Measurements from ENCODE around the gene ANK3.

The ANK3 gene

DNA sequence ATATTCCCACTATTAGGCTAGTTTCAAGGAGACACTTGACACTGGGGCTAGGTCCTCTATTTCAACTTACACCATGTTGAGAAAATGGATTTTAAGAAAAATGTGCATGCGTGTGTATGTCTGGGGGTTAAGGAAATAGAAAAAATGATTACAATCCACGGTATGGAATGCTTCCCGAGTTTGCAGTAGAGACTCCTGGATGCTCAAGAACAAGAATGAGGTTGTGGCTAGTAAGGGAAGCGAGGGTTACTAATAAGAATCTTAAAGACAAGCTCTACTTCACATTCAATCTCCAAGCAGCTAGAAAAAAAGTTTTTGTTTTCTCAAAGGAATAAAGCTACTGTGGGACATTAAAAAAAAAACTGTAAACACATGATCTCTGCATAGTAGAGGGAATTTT, 54.7 kb downstream of the ANK3 start:
- DNase-seq (ENCODE audit: low read depth): no peak
- H3K4me3 ChIP-seq (ENCODE audit: low read depth, low read length): no peak overlapping the region
- in situ Hi-C loops (cut with HindIII; ENCODE audit: low sequenced_read_pairs): no loop called here
- TF ChIP-seq, protein P1, sequence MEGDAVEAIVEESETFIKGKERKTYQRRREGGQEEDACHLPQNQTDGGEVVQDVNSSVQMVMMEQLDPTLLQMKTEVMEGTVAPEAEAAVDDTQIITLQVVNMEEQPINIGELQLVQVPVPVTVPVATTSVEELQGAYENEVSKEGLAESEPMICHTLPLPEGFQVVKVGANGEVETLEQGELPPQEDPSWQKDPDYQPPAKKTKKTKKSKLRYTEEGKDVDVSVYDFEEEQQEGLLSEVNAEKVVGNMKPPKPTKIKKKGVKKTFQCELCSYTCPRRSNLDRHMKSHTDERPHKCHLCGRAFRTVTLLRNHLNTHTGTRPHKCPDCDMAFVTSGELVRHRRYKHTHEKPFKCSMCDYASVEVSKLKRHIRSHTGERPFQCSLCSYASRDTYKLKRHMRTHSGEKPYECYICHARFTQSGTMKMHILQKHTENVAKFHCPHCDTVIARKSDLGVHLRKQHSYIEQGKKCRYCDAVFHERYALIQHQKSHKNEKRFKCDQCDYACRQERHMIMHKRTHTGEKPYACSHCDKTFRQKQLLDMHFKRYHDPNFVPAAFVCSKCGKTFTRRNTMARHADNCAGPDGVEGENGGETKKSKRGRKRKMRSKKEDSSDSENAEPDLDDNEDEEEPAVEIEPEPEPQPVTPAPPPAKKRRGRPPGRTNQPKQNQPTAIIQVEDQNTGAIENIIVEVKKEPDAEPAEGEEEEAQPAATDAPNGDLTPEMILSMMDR (IDR thresholded peaks at IDR 0.05; ENCODE audit: low read depth, low read length, missing control alignments): no peak

DNA sequence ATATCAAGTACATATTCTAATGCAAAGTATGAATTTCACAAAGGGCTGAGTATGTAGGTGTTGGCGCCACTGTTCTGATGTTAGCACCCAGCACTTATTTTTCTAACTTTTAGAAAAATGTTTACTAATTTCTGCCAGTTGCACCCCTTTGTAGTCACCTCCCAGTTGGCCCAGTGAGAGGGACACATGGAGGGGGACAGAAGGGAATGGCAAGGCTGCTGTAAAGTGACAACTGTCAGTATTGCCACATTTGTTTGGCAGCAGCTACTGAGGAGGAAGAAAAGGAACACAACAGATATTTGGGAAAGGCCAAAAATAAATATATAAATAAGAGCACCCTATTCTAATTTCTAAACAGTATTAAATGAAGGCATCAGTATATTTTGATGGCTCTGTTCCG, 57.3 kb downstream of the ANK3 start:
- no peak for DNase-seq (ENCODE audit: low read depth)
- no peak overlapping the region for H3K4me3 ChIP-seq (ENCODE audit: low read depth, low read length)
- TF ChIP-seq, protein P1 (IDR thresholded peaks at IDR 0.05; ENCODE audit: low read depth, low read length, missing control alignments): no peak
- in situ Hi-C loops (cut with HindIII; ENCODE audit: low sequenced_read_pairs): no loop called here

DNA sequence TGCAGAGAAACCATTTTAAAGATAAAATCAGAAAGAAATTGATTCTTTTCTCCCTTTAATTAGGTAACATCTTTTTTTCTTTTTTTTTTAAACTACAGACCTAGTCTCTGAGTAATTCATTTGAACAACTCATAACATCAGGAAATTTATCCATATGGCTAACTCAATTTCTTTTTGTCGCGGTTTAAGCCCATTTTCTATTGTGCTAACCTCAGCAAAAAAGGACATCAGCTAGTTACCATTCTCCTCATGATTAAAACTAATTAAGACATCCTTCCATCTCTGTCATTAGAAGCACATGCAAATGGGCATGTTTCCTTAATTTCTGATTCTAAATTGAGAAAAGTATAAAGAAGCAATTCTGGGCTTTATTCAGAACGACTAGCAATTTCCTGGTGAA, 57.8 kb downstream of the ANK3 start:
- in situ Hi-C loops (cut with HindIII; ENCODE audit: low sequenced_read_pairs): no loop called here
- no peak overlapping the region for H3K4me3 ChIP-seq (ENCODE audit: low read depth, low read length)
- DNase-seq (ENCODE audit: low read depth): no peak
- TF ChIP-seq, protein P1 (IDR thresholded peaks at IDR 0.05; ENCODE audit: low read depth, low read length, missing control alignments): no peak

DNA sequence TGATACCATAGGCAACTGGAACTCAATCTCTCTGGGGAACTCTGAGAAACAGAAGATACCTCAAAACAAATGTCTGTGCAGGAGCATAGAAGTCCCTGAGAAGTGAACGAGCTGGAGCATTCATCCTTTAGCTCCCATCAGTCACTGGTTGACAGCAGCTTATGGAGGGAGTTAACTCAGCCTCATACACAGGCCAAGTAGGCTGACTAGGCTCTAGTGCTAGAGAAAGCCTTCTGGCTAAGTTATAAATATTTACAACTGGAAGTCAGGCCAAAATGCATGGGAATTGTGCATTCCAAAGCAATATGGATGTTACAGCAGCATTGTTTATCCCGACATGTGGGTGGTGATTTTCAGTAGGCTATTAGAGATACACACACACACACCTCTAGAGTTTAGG, 66.5 kb downstream of the ANK3 start:
- no peak overlapping the region for H3K4me3 ChIP-seq (ENCODE audit: low read depth, low read length)
- in situ Hi-C loops (cut with HindIII; ENCODE audit: low sequenced_read_pairs): loop anchor here (5.0 kb wide), 1 partner anchor 51 kb away; no protein-coding TSS in a partner anchor
- TF ChIP-seq, protein P1 (IDR thresholded peaks at IDR 0.05; ENCODE audit: low read depth, low read length, missing control alignments): no peak
- no peak for DNase-seq (ENCODE audit: low read depth)

DNA sequence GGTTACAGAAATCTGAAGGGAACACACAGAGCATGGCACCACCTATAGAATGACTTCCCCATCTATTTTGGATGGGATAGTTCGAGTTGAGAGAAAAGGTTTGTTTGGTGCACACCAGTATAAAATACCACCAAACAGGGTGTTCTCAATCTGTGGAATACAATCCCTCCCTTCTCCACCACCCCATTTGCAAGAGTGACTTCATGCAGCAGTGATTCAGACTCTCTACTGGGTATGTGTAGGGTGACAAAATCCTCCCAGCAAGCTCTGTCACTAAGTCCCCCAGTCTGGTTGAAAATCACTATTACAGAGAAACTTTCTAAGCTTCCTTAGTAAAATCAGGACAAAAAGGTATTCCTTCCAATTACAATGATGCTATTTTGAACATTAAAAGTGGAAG, 69.0 kb downstream of the ANK3 start:
- no peak for DNase-seq (ENCODE audit: low read depth)
- TF ChIP-seq, protein P1 (IDR thresholded peaks at IDR 0.05; ENCODE audit: low read depth, low read length, missing control alignments): no peak
- H3K4me3 ChIP-seq (ENCODE audit: low read depth, low read length): no peak overlapping the region
- in situ Hi-C loops (cut with HindIII; ENCODE audit: low sequenced_read_pairs): loop anchor here (5.0 kb wide), 1 partner anchor 48 kb away; no protein-coding TSS in a partner anchor

DNA sequence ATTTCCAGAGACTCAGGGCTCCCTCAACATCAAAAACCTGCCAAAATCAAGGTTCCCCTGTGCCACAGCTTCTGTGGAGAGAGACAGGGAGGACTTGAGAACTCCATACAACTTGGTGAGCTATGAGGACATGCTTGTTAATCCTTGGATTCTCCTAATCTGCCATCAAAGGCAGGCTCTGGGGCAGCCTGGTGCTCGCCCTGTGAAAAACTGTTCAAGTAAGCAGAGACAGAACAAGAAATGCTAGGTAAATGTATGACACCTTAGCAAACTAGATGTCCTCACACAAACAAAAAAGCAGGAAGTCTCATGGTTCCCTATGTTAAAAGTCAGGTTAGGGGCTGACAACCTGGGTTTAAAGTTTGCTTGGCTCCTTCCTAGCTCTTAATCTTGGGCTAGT, 73.6 kb downstream of the ANK3 start:
- no peak for DNase-seq (ENCODE audit: low read depth)
- TF ChIP-seq, protein P1 (IDR thresholded peaks at IDR 0.05; ENCODE audit: low read depth, low read length, missing control alignments): no peak
- in situ Hi-C loops (cut with HindIII; ENCODE audit: low sequenced_read_pairs): no loop called here

DNA sequence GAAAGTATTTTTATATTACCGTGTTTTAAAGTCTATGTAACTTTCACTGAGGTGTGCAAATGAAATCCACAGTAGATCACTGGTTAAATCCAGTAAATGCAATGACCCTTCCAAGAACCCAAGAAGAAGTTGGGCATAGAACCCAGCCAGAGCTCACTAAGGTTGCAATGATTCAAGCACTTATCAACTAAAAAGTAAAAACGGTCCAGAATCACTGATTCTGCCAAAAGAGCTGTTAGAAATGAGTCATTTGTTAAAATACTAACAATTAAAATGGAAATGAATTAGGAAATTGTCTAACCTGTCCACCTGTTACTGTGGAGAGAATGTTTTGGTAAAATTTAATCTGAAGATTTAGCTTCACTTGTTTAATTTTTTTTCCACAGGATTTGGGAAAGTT, 74.4 kb downstream of the ANK3 start:
- TF ChIP-seq, protein P1 (IDR thresholded peaks at IDR 0.05; ENCODE audit: low read depth, low read length, missing control alignments): no peak
- no peak overlapping the region for H3K4me3 ChIP-seq (ENCODE audit: low read depth, low read length)
- in situ Hi-C loops (cut with HindIII; ENCODE audit: low sequenced_read_pairs): no loop called here
- DNase-seq (ENCODE audit: low read depth): no peak

More for the DNA sequence above, 73.6 kb downstream of the ANK3 start:
- no peak overlapping the region for H3K4me3 ChIP-seq (ENCODE audit: low read depth, low read length)

Data from astrocyte of the cerebellum (primary cell).